ENCODE results near the gene ZPBP2. TPM values are rescaled to one million over a fixed set of nuclear protein-coding genes. Genes with fewer than 3 reads are reported as not detected.

ZPBP2 gene
- total and polyA plus RNA-seq, 4 donors, result not detected

DNA sequence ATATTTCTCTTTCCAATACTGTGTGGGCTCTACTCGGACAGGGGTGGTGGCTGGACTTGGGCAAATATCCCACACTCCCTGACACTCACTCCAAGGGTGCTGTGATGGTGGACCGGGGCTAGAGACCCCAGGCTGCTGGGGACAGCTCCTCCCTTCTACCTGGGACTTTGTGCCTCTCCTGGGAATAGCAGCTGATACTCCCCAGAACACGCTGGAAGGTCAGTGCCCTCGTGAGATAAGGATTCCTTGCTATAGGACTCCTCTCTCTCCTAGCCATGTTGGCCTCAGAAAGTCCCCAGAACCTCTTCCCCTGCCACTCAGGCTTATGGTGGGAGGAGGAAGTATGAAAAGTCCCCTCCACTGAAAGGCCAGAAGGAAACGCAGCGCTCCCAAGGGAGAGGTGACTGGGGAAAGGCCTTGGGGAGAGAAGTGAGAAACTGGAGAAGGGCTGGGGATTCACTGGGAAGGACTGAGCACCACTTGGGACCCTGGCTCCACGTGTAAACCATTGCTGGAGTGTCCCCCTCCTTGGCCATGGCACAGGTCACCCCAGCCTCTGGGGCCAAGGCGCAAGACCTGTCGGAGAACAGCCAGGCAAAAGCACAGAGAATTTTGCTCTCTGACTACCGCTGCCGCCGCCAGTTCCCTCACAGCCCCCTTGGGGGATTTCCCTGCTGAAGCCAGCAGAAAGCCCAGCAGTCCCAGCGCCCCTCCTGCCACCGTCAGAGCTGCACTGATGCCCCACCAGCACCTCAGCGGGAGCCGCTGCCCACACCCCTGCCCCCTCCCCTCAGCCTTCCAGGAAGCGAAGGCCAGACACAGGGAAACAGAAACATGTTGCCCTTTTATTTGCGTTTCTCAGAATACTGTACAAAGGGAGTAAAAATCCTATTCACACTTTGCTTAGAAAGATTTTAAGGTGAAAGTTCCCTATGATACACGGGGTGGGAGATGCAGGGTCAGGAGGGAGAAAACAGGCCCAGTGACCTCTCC is 52.5 kb downstream of the ZPBP2 start:
- no peaks in the 10 kb centered on the region for H3K9me3 ChIP-seq (ENCODE audit: control insufficient read depth, insufficient read depth, low read length)
- no peak overlapping the region for H3K27ac ChIP-seq (ENCODE audit: low read depth, low read length)
- DNase-seq (ENCODE audit: low read depth in 4 of 6, low spot score in 6 of 6), result no peak
- 82% methylated on average over 12 of the region's 19 CpGs for WGBS (ENCODE audit: insufficient coverage)
- H3K36me3 ChIP-seq (ENCODE audit: control insufficient read depth, insufficient read depth, low read length), result peaks cover 56% of the 10 kb centered on the region
- no peaks in the 10 kb centered on the region for H3K27me3 ChIP-seq (ENCODE audit: control insufficient read depth, insufficient read depth, low read length)
- peaks cover 11% of the 10 kb centered on the region for H3K4me1 ChIP-seq (ENCODE audit: control insufficient read depth, insufficient read depth, low read length)
- no peak overlapping the region for H3K4me3 ChIP-seq (ENCODE audit: low read depth, low read length)

DNA sequence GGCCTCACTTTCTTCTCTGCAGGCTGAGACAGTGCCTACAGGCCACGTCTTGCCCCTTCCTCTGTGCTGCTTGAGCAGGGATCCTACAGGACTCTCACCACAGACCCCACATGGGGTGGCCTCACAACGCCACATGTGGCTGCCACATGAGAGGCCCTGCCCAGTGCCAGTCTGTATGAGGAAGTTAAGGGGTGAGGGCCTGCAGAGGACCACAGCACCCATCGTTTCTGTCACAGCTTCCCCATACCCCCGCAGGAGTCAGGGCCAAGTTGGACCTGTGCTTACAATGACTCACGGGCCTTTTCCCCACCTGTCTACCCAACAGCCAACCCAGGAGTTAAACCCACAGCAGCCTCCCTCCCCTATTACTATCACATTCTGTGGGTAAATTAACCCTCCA is 53.3 kb downstream of the ZPBP2 start:
- peaks cover 18% of the 10 kb centered on the region for H3K4me1 ChIP-seq (ENCODE audit: control insufficient read depth, insufficient read depth, low read length)
- no peak for DNase-seq (ENCODE audit: low read depth in 4 of 6, low spot score in 6 of 6)
- 83% methylated on average over 3 of the region's 5 CpGs for WGBS (ENCODE audit: insufficient coverage)
- no peaks in the 10 kb centered on the region for H3K9me3 ChIP-seq (ENCODE audit: control insufficient read depth, insufficient read depth, low read length)
- H3K4me3 ChIP-seq (ENCODE audit: low read depth, low read length), result no peak overlapping the region
- H3K27me3 ChIP-seq (ENCODE audit: control insufficient read depth, insufficient read depth, low read length), result no peaks in the 10 kb centered on the region
- no peak overlapping the region for H3K27ac ChIP-seq (ENCODE audit: low read depth, low read length)
- peaks cover 56% of the 10 kb centered on the region for H3K36me3 ChIP-seq (ENCODE audit: control insufficient read depth, insufficient read depth, low read length)

DNA sequence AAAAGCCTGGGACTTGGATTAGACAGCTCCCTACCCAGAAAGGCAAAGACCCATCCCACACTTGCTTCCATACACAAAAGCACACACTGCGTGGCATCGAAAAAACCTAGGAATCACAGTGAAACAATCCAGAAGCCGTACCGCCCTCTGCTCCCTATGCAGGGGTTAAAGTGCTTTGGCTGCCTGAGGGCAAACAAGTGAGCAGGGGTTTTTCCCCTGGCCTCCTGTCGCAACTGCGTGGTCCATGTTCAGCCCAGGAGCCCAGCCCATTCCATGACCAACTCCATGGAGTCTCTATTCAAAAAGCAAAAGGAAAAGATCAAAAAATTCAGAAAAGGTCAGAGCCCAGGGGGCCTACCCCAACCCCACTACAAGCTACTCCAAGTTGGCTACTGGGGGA is 54.0 kb downstream of the ZPBP2 start:
- Histone ChIP-seq H3K36me3 (ENCODE audit: control insufficient read depth, insufficient read depth, low read length) (peaks cover 56% of the 10 kb centered on the region), H3K4me3 (ENCODE audit: low read depth, low read length) (no peak overlapping the region), H3K9me3 (ENCODE audit: control insufficient read depth, insufficient read depth, low read length) (no peaks in the 10 kb centered on the region), H3K4me1 (ENCODE audit: control insufficient read depth, insufficient read depth, low read length) (peaks cover 25% of the 10 kb centered on the region), H3K27ac (ENCODE audit: low read depth, low read length) (no peak overlapping the region), H3K27me3 (ENCODE audit: control insufficient read depth, insufficient read depth, low read length) (no peaks in the 10 kb centered on the region)
- no peak for DNase-seq (ENCODE audit: low read depth in 4 of 6, low spot score in 6 of 6)
- WGBS (ENCODE audit: insufficient coverage), result 87% methylated on average over 6 of the region's 6 CpGs

DNA sequence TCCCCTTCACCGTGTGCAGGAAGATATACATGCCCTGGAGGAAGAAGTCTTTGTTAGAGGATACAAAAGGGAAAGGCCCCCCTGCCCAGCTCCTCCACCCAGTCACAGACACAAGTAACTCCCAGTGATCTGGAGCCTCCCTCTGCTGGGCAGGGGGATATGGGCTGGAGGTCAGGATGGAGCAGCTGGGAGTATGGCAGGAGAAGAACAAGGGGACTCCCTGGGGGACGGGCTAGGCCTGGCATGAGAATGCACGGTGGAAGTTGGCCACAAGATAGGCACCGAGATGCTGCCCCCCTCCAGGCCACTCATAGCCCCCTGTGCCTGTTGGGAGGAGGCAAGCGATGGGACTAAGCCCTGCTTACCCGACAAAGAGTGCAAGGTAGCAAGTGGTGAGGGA is 55.2 kb downstream of the ZPBP2 start:
- DNase-seq (ENCODE audit: low read depth in 4 of 6, low spot score in 6 of 6), result no peak
- H3K27me3 ChIP-seq (ENCODE audit: control insufficient read depth, insufficient read depth, low read length), result no peaks in the 10 kb centered on the region
- WGBS (ENCODE audit: insufficient coverage), result 83% methylated on average over 1 of the region's 6 CpGs
- H3K27ac ChIP-seq (ENCODE audit: low read depth, low read length), result no peak overlapping the region
- no peaks in the 10 kb centered on the region for H3K9me3 ChIP-seq (ENCODE audit: control insufficient read depth, insufficient read depth, low read length)
- peaks cover 51% of the 10 kb centered on the region for H3K36me3 ChIP-seq (ENCODE audit: control insufficient read depth, insufficient read depth, low read length)
- H3K4me3 ChIP-seq (ENCODE audit: low read depth, low read length), result no peak overlapping the region
- peaks cover 31% of the 10 kb centered on the region for H3K4me1 ChIP-seq (ENCODE audit: control insufficient read depth, insufficient read depth, low read length)

DNA sequence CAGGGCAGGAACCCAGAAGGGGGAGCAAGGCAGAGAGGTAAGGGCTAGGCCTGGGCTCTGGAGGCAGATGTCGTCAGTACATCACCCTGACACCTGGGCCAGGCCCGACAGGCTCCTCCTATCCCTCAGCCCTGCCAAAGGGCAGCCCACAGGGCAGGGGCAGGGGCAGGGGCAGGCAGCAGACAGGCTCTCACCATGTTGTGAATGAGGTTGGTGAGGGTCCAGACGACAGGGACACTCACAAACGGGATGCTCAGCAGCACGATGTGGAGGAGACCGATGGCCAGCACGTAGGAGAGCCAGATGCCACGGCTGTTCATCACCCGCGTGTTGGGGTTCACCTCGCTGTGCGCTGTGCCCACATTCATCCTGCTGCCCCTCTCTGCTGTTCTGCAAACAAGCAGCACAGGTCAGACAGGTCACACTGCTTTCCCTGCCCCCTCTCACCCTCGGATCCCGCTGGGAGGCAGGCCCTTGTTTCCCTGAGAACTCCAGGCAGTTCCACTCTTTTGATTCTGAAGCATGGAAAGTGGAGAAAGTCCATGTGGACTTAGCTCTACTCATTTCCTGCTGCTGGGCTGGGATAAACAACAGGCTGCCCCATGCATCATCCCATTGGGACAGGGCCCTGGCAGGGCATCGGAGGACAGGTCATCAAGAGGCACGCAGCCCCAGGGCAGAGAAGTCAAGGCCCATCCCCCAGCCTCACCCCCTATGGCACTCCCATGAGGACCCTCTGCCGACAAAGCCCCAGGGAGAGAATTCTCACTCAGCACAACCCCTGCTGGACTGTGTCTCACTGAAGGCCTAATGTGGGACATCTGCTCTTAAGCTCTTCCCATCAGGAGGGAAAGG is 56.1 kb downstream of the ZPBP2 start:
- Histone ChIP-seq H3K27me3 (ENCODE audit: control insufficient read depth, insufficient read depth, low read length) (no peaks in the 10 kb centered on the region), H3K4me3 (ENCODE audit: low read depth, low read length) (no peak overlapping the region), H3K36me3 (ENCODE audit: control insufficient read depth, insufficient read depth, low read length) (peaks cover 48% of the 10 kb centered on the region), H3K4me1 (ENCODE audit: control insufficient read depth, insufficient read depth, low read length) (peaks cover 36% of the 10 kb centered on the region), H3K9me3 (ENCODE audit: control insufficient read depth, insufficient read depth, low read length) (no peaks in the 10 kb centered on the region), H3K27ac (ENCODE audit: low read depth, low read length) (no peak overlapping the region)
- DNase-seq (ENCODE audit: low read depth in 4 of 6, low spot score in 6 of 6), result no peak
- WGBS (ENCODE audit: insufficient coverage), result 66% methylated on average over 12 of the region's 17 CpGs

DNA sequence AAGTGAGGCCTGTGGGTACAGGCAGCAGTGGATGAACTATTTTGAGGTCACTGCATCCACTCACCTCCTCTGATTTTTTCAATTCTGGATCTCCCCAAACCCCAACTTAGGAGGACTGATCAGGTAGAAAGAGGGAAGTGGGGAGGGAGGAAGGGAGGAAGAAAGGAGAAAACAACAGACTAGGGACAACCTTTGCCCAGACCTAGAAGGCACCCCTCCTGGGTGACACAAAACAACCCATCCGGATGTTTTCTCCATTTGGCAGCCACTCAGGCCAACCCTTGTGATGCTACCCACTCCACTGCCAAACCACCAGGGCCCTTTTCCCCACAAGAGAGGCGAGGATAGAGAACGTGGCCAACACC is 56.7 kb downstream of the ZPBP2 start:
- Histone ChIP-seq H3K4me1 (ENCODE audit: control insufficient read depth, insufficient read depth, low read length) (peaks cover 36% of the 10 kb centered on the region), H3K36me3 (ENCODE audit: control insufficient read depth, insufficient read depth, low read length) (peaks cover 46% of the 10 kb centered on the region), H3K9me3 (ENCODE audit: control insufficient read depth, insufficient read depth, low read length) (no peaks in the 10 kb centered on the region), H3K27me3 (ENCODE audit: control insufficient read depth, insufficient read depth, low read length) (no peaks in the 10 kb centered on the region), H3K4me3 (ENCODE audit: low read depth, low read length) (no peak overlapping the region), H3K27ac (ENCODE audit: low read depth, low read length) (no peak overlapping the region)
- DNase-seq (ENCODE audit: low read depth in 4 of 6, low spot score in 6 of 6), result no peak
- whole genome bisulfite sequencing (ENCODE audit: insufficient coverage), result 69% methylated on average over 3 of the region's 3 CpGs

DNA sequence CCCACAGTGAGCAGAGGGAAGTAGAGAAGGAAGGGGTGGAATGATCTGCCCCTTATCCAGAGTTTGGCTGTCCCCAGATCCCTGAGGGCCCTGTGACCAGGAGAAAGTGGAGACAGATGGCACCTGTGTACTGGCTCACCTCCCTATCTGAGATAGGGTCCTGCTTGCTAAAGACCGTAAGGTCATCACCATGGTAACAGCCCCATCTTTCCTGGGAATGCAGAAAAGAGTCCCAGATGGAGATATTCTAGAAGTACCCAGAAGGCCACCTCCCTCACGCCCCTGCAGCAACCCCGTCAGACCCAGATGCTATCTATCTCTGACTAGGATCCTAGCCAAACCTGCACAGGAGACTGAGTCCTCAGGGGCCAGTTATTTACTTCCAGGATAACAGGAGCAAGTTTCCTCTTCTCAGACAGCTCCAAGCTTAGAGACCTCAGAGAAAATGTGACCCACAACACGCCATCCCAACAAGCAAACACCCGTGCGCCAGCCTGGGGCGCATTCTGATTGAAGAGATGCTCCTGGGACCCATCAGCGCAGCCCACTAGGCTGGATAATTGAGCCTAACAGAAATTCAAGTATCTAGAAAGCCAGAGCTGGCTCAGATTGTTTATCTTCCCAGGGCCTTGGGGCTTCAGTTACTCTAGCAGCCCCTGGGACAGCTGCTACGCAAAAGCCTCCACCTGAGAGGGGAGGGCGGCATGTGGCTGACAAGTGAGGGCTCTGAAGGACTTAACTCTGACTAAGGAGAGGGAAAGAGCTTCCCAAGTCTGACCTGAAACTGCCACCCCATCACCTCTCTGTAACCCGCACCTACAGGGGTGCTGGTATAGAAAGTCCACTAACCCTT is 57.5 kb downstream of the ZPBP2 start:
- Histone ChIP-seq H3K36me3 (ENCODE audit: control insufficient read depth, insufficient read depth, low read length) (peaks cover 40% of the 10 kb centered on the region), H3K9me3 (ENCODE audit: control insufficient read depth, insufficient read depth, low read length) (no peaks in the 10 kb centered on the region), H3K27ac (ENCODE audit: low read depth, low read length) (no peak overlapping the region), H3K4me1 (ENCODE audit: control insufficient read depth, insufficient read depth, low read length) (peaks cover 36% of the 10 kb centered on the region), H3K27me3 (ENCODE audit: control insufficient read depth, insufficient read depth, low read length) (no peaks in the 10 kb centered on the region), H3K4me3 (ENCODE audit: low read depth, low read length) (no peak overlapping the region)
- 60% methylated on average over 8 of the region's 11 CpGs for WGBS (ENCODE audit: insufficient coverage)
- peak in 1 of 6 donors; percentile 64 for DNase-seq (ENCODE audit: low read depth in 4 of 6, low spot score in 6 of 6)

DNA sequence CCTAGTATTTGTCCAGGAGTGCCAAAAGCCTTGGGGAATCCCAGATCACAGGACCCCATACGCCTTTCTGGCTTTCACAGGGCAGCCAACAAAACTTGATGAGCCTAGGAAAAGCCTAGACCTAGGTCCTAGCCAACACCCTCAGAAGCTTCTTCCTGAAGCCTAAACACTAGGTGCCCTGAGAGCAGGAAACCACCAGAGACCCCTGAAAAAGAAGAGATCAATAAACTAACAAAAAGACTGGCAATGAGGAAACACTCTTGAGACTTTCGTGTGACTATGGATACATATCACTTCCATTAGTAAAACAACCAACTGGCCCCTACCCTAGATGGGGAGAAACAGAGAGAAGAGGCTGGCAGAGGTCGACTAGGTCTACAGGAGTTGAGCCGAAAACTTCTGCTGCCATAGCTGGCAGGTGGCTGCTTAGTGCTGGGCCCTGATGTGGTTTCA is 58.2 kb downstream of the ZPBP2 start:
- H3K27me3 ChIP-seq (ENCODE audit: control insufficient read depth, insufficient read depth, low read length), result no peaks in the 10 kb centered on the region
- no peaks in the 10 kb centered on the region for H3K9me3 ChIP-seq (ENCODE audit: control insufficient read depth, insufficient read depth, low read length)
- no peak for DNase-seq (ENCODE audit: low read depth in 4 of 6, low spot score in 6 of 6)
- H3K4me3 ChIP-seq (ENCODE audit: low read depth, low read length), result peak overlapping the region; percentile 85
- H3K4me1 ChIP-seq (ENCODE audit: control insufficient read depth, insufficient read depth, low read length), result peaks cover 36% of the 10 kb centered on the region
- H3K27ac ChIP-seq (ENCODE audit: low read depth, low read length), result peak overlapping the region; percentile 91
- WGBS (ENCODE audit: insufficient coverage), result 58% methylated on average over 3 of the region's 4 CpGs
- peaks cover 34% of the 10 kb centered on the region for H3K36me3 ChIP-seq (ENCODE audit: control insufficient read depth, insufficient read depth, low read length)

DNA sequence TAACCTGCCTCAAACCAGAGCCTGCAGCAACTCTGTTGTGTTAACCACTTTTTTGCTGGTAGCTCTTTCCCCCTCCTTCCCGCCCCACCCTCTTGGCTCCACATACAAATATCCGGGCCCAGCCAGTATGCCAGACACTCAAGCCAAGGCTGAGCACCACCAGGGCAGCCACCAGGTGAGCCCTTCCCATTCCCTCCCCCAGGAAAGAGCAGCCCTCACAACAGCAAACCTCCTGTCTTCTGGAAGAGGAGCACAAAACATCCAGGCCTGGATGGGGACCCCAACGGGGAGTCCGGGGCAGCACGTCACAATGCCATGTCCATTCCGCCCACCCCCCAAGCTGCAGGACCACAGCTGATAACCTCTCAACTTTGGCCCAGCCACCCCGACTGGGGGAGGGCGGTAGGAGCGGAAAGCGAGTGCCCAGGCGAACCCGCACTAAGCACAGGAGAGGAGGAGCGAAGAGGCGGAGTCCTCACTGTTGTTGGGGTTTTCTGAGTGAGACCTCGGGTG is 58.6 kb downstream of the ZPBP2 start:
- peak overlapping the region; percentile 91 for H3K27ac ChIP-seq (ENCODE audit: low read depth, low read length)
- peak overlapping the region; percentile 85 for H3K4me3 ChIP-seq (ENCODE audit: low read depth, low read length)
- WGBS (ENCODE audit: insufficient coverage), result 3% methylated on average over 13 of the region's 15 CpGs
- DNase-seq (ENCODE audit: low read depth in 4 of 6, low spot score in 6 of 6), result peak in 1 of 6 donors; percentile 46
- H3K9me3 ChIP-seq (ENCODE audit: control insufficient read depth, insufficient read depth, low read length), result no peaks in the 10 kb centered on the region
- H3K36me3 ChIP-seq (ENCODE audit: control insufficient read depth, insufficient read depth, low read length), result peaks cover 29% of the 10 kb centered on the region
- H3K27me3 ChIP-seq (ENCODE audit: control insufficient read depth, insufficient read depth, low read length), result no peaks in the 10 kb centered on the region
- H3K4me1 ChIP-seq (ENCODE audit: control insufficient read depth, insufficient read depth, low read length), result peaks cover 36% of the 10 kb centered on the region

Data from spinal cord (tissue), 10 donors.